HG02938 (cell line): ENCODE measurements around the gene MED16.

ENCODE experiments used
- ATAC-seq: cut with Tn5 transposase; IDR thresholded peaks from one replicate; pipeline ENCODE4 v1.9.1; 2021; ENCODE audit warnings: mild to moderate bottlenecking, moderate library complexity; ENCODE audit not compliant: unreplicated experiment

Gene MED16

DNA sequence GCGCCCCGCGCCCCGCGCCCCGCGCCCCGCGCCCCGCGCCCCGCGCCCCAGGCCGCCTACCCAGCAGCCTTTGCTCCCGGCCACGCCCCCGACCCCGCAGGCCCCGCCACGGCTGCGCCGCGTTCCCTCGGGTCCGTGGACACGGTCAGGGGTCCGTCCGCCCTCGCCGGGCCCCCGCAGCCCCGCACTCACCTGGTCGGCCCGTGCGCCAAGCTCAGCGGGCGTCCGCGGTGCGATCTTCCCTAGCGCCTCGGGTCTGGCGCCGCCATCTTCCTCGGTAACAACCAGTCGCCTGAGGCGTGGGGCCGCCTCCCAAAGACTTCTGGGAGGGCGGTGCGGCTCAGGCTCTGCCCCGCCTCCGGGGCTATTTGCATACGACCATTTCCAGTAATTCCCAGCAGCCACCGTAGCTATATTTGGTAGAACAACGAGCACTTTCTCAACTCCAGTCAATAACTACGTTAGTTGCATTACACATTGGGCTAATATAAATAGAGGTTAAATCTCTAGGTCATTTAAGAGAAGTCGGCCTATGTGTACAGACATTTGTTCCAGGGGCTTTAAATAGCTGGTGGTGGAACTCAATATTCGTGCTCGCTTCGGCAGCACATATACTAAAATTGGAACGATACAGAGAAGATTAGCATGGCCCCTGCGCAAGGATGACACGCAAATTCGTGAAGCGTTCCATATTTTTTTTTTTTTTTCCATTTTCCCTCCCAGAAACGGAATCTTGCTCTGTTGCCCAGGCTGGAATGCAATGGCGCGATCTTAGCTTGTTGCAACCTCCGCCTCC, at the start of gene MED16, which contains the start of gene RNU6-9:
MED16 (minus strand) TSS at position 294 of the 796 bp plus-strand sequence. CDS start 2,056 bp downstream, outside the sequence.
RNU6-9 (plus strand) TSS at position 591 of the 796 bp plus-strand sequence.
- peak; percentile 68 for ATAC-seq

- ATAC-seq, result no peak
Observed at GRCh38 chr19:942133-942645, 49.2 kb upstream of the MED16 start.

DNA sequence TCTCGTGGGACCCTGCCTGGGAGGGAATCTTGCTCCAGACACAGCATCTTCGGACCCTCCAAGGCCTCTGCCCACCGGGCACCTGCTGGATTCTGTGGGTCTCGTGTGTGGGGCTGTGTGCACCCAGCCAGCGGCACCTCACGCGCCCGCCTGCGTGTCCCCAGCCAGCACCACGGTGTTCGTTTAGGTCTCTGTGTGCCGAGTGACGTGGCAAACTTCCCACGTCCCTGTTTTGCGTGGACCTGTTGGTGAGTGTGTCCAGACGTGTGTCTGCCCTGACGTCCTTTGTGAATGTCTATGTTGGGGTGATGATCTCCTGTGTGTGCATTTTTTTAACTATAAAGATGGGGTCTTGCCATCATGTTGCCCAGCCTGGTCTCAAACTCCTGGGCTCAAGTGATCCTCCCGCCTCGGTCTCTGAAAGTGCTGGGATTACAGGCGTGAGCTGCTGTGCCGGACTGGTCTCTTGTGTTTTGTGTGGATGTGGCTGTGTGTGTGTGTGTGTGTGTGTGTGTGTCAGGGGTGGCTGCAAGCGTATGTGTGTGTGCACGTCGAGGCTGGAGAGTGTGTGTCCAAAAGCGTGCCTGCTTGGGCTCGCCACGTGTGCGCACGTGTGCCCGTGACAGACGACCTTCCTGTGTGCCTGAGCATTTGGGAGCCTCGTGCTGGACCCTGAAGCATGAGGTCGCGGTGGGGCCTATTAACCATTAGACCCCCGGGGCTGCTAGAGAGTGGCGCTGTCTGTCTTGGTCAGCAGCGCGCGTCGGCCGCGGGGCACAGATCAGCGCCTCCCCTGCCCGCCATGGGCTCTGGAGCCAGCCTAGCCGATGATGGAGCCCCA, 48.5 kb upstream of the MED16 start:
- no peak for ATAC-seq

GRCh38 chr19:940591-941291, 47.8 kb upstream of the MED16 start:
- no peak for ATAC-seq

GRCh38 chr19:939922-940321, 46.9 kb upstream of the MED16 start:
- no peak for ATAC-seq

- no peak for ATAC-seq
Observed at GRCh38 chr19:939439-939838, 46.5 kb upstream of the MED16 start.

DNA sequence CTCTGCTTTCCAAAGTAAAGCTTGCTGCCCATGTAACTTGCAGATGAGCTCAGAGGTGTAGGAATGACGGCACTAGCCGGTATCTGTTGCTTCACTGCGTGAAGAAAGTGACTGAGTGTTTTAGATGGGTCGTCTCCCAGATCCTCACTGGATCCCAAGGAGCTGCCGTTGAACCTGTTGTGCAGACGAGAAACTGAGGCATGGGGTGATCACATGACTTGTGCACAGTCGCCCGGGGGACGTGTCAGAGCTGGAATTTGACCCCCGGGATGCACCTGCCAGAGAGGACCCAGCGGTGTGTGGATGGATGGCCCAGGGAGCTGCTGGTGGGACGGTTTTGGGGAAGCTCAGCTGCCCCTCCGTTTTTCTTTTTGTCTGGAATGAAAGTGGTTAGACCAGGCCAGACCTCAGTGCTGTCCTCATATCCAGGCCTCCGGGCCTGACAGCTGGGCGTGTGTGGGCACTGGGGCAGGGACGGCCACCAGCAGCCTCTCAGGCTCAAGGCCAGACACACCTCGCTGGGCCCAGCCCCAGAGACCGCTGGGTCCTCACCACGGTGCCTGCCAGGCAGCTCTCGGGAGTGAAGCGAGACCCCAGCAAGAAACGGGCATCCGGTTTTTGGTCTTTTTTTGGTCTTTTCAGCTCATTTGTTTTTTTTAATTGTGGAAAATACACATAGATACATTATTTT, 45.4 kb upstream of the MED16 start:
- ATAC-seq, result no peak

DNA sequence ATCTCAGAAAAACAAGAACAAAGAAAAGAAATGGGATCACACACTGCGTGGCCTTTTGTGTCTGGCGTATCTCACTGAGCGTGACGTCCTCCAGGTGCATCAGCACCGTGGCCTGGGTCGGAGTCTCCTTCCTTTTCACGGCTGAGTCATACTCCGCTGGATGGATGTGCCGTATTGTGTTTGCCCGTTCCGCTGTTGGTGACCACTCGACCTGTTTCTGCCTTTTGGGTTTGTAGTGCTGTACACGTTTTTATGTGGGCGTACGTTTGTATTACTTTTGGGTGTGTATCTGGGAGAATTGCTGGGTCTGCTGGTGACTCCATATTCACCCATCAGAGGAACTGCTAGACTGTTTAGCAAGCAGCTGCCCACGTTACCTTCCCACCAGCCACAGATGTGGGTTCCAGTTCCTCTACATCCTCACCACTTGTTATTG, 44.3 kb upstream of the MED16 start:
- no peak for ATAC-seq

- ATAC-seq, result no peak
Observed at GRCh38 chr19:936175-936546, 43.2 kb upstream of the MED16 start.

- no peak for ATAC-seq
Observed at GRCh38 chr19:934865-935479, 42.0 kb upstream of the MED16 start.

DNA sequence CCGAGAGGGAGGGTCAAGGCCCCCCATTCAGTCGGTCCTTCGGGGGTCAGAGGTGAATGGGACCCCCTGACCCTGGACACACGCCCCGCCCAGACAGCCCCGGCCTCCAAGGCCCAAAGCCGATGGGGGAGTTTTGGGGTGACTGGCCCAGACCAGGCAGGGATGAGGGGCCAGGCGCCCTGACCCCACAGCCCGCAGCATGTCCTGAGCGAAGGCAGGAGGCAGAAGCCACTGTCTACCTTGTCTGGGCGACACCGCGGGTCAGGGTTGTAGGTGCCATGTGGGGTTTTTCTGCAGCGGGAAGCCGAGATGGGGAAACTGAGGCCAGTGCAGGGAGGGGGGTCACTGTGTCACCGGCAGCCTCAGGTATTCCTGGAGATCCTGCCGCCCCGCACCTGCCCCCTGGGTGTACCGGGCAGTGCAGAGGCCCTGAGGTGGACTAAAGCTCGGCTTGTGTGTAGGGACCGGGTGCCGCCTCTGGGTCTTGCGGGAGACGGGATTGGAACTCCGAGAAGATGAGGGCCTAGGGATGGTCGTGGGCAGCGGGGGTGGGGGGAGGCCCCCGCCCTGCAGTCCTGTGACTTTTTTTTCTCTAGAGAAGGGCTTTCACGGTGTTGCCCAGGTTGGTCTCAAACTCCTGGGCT, 41.3 kb upstream of the MED16 start:
- no peak for ATAC-seq

GRCh38 chr19:933553-933882, 40.5 kb upstream of the MED16 start:
- ATAC-seq, result no peak

DNA sequence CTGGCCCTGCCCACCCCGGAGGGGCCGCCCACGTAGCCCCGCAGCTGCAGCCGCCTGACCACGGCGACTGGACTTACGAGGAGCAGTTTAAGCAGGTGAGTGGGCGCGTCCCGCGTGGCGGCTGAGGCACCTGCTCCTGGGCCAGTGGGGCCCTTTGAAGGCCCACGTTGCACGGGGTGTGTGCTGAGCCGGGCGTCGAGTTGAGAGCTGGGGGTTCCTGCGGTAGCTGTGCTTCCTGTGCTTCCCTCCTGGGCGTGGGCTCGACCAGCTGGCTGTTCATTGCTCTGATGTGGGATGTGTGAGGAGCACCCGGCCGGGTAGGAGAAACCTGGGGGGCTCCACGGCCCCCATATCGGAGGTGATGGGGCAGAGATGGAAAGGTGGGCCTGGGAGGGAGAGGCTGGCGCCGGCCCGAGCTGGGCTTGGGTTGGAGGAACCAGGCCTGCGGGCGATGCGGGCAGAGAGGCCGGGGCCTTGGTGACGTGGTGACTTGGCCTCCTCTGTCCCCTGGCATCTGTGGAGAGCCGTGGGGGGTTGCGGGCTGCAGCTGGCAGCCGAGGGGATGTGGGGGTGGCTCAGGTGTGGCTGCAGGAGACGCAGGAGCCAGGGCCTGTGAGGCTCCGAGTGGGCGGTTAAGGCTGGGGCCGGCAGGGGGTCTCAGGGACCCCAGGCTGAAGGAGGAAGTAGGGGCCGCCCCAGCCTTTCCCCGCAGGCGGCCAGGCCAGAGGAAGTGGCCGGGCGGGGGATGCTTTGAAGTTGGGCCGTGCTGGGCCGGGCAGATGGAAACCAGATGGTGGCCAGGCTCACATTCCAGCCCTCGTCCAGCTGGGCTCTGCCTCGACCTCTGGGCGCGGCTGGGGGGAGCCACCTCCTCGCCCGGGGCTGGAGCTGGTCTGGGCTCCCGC, 39.9 kb upstream of the MED16 start:
- ATAC-seq, result no peak

DNA sequence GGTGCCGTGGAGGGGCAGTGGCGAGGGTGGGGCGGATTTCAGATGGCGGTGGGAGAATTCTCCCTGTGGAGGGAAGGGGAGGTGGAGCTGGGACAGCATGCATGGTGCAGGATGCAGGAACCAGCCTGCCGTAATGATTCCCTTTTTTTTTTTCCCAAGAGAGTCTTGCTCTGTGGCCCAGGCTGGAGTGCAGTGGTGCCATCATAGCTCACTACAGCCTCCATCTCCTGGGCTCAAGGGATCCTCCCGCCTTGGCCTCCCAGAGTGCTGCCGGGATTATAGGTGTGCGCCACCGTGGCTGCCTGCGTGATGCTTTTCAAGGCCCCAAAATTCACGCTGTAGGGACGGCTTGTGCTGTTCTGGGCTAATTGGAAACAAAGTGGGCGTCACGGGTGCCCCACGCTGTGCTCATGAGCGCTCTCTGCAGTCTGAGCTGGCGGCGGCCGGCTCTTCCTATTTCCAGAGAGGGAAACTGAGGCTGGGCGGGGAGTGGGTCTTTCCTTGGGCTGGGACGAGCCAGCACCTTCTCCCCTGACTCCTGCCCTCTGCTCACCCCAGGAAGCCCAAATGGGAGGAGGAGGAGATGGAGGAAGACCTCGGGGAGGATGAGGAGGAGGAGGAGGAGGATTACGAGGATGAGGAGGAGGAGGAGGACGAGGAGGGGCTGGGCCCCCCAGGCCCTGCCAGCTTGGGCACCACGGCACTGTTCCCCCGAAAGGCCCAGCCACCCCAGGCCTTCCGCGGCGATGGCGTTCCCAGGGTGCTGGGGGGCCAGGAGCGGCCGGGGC, 39.1 kb upstream of the MED16 start:
- ATAC-seq, result no peak

GRCh38 chr19:929891-930258, 36.9 kb upstream of the MED16 start:
- ATAC-seq, result no peak

DNA sequence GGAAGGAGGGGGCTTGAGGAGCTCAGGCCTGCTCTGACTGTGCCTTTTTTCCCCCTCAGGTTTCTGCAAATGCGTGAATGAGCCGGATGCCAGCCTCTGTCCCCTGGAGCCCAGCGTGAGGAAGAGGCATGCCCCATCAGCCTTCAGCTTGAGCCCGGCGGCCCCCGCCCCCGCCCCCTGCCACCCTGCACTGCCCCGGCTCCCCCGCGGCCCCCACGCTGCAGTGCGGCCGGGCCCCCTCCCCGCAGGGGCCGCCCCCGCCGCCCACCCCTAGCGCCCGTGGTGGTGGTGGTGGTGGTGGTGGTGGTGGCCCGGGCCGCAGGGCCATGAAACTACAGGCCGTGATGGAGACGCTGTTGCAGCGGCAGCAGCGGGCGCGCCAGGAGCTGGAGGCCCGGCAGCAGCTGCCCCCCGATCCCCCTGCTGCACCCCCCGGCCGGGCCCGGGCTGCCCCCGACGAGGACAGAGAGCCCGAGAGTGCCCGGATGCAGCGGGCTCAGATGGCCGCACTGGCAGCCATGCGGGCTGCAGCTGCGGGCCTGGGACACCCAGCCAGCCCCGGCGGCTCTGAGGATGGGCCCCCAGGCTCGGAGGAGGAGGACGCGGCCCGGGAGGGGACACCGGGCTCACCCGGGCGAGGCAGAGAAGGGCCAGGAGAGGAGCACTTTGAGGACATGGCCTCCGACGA, 36.4 kb upstream of the MED16 start:
- ATAC-seq, result no peak

DNA sequence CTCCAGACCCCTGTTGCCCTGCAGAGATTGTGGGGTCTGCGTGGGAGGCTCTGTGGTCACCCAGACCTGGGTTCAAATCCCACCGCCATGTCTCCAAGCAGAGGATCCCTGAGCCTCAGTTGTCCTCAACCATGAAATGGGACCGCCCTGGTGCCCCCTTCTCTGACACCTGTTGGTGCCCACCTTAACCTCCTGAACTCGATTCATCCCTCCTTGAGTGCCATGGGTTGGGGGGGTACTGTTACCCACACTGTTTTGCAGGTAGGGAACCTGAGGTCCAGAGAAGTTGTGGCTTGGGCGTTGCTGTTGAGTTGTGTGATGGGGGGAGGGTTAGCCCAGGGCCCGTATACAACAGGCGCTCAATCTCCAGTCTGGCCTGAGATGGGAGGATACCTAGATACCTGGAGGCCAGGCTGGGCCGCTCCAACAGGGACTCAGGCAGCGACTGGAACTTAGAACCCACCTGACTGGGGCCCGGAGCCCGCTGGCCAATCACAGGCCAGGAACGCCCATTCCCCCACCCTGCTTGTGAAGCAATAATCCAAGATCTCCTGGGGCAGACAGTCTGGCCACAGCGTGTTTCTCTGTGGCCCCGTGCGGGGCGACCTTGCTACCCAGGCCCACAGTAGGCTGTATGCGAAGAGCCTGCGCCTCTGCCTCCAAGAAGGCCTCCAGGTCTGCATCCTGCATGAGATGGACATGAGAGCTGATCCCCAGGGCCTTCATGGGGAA, 35.6 kb upstream of the MED16 start:
- ATAC-seq, result no peak
